ENCODE measurements around the gene SURF6. TPM values are rescaled to one million over a fixed set of nuclear protein-coding genes. Genes with fewer than 3 reads are reported as not detected.
"Not testable (repeated sequence)": the region's sequence is repeated elsewhere in the genome, so short reads cannot be mapped to it uniquely, and the experiment has no call there.

Gene SURF6
- total RNA-seq, 2 experiments from 2014 or later = 20.1 to 21.4 TPM

- POLR2A ChIA-PET; CTCF ChIA-PET; H3K4me3 Mint-ChIP-seq; ATAC-seq; H3K27me3 Mint-ChIP-seq (ENCODE audit: low read depth); H3K27ac Mint-ChIP-seq; H3K4me1 Mint-ChIP-seq (ENCODE audit: low read depth); DNase-seq; H3K9me3 Mint-ChIP-seq (ENCODE audit: insufficient read depth): not testable (repeated sequence)
- peaks cover 20% of the 10 kb centered on the region for H3K36me3 Mint-ChIP-seq (ENCODE audit: low read depth)
These were observed 9.0 kb downstream of the SURF6 start for GRCh38 chr9:133327021-133327420.

- Mint-ChIP-seq H3K27ac (no peak overlapping the region), H3K4me3 (no peak overlapping the region), H3K36me3 (ENCODE audit: low read depth) (peaks cover 3% of the 10 kb centered on the region), H3K4me1 (ENCODE audit: low read depth) (no peaks in the 10 kb centered on the region), H3K27me3 (ENCODE audit: low read depth) (no peaks in the 10 kb centered on the region), H3K9me3 (ENCODE audit: insufficient read depth) (no peaks in the 10 kb centered on the region)
- ATAC-seq (no peak), DNase-seq (no peak)
- CTCF ChIA-PET = interaction anchor here (1.6 kb wide), 1 partner anchor 138 kb away, joined by 3 read pairs; no protein-coding TSS in a partner anchor
- POLR2A ChIA-PET = no interaction called here
These were observed 11.8 kb downstream of the SURF6 start for GRCh38 chr9:133323991-133324703.

GRCh38 chr9:133323211-133323610 lies 12.8 kb downstream of the SURF6 start:
- ATAC-seq (no peak), DNase-seq (no peak)
- no peak overlapping the region for H3K4me3 Mint-ChIP-seq
- ChIA-PET CTCF (interaction anchor here (1.6 kb wide), 1 partner anchor 137 kb away, joined by 3 read pairs; no protein-coding TSS in a partner anchor), POLR2A (no interaction called here)
- H3K36me3 Mint-ChIP-seq (ENCODE audit: low read depth) = no peaks in the 10 kb centered on the region
- H3K4me1 Mint-ChIP-seq (ENCODE audit: low read depth) = no peaks in the 10 kb centered on the region
- H3K27me3 Mint-ChIP-seq (ENCODE audit: low read depth) = no peaks in the 10 kb centered on the region
- H3K27ac Mint-ChIP-seq = no peak overlapping the region
- H3K9me3 Mint-ChIP-seq (ENCODE audit: insufficient read depth) = no peaks in the 10 kb centered on the region

- no peaks in the 10 kb centered on the region for H3K4me1 Mint-ChIP-seq (ENCODE audit: low read depth)
- DNase-seq (no peak), ATAC-seq (no peak)
- no peak overlapping the region for H3K27ac Mint-ChIP-seq
- CTCF ChIA-PET = no interaction called here
- H3K27me3 Mint-ChIP-seq (ENCODE audit: low read depth) = no peaks in the 10 kb centered on the region
- H3K9me3 Mint-ChIP-seq (ENCODE audit: insufficient read depth) = no peaks in the 10 kb centered on the region
- POLR2A ChIA-PET = no interaction called here
- no peaks in the 10 kb centered on the region for H3K36me3 Mint-ChIP-seq (ENCODE audit: low read depth)
- H3K4me3 Mint-ChIP-seq = no peak overlapping the region
These were observed 13.3 kb downstream of the SURF6 start for GRCh38 chr9:133322701-133323100.

- CTCF ChIA-PET = no interaction called here
- Mint-ChIP-seq H3K27ac (no peak overlapping the region), H3K36me3 (ENCODE audit: low read depth) (no peaks in the 10 kb centered on the region), H3K4me1 (ENCODE audit: low read depth) (no peaks in the 10 kb centered on the region), H3K9me3 (ENCODE audit: insufficient read depth) (no peaks in the 10 kb centered on the region), H3K27me3 (ENCODE audit: low read depth) (peaks cover 2% of the 10 kb centered on the region), H3K4me3 (no peak overlapping the region)
- ATAC-seq (no peak), DNase-seq (no peak)
- POLR2A ChIA-PET = no interaction called here
These were observed 14.5 kb downstream of the SURF6 start for GRCh38 chr9:133321411-133321935.

GRCh38 chr9:133320421-133320881 lies 15.5 kb downstream of the SURF6 start:
- no peaks in the 10 kb centered on the region for H3K4me1 Mint-ChIP-seq (ENCODE audit: low read depth)
- DNase-seq (no peak), ATAC-seq (no peak)
- H3K27ac Mint-ChIP-seq = no peak overlapping the region
- CTCF ChIA-PET = no interaction called here
- H3K36me3 Mint-ChIP-seq (ENCODE audit: low read depth) = no peaks in the 10 kb centered on the region
- no peaks in the 10 kb centered on the region for H3K9me3 Mint-ChIP-seq (ENCODE audit: insufficient read depth)
- H3K4me3 Mint-ChIP-seq = no peak overlapping the region
- POLR2A ChIA-PET = no interaction called here
- peaks cover 5% of the 10 kb centered on the region for H3K27me3 Mint-ChIP-seq (ENCODE audit: low read depth)

GRCh38 chr9:133317551-133317950 lies 18.4 kb downstream of the SURF6 start:
- DNase-seq; H3K9me3 Mint-ChIP-seq (ENCODE audit: insufficient read depth); ATAC-seq; H3K36me3 Mint-ChIP-seq (ENCODE audit: low read depth); H3K4me3 Mint-ChIP-seq; POLR2A ChIA-PET; H3K27ac Mint-ChIP-seq; H3K27me3 Mint-ChIP-seq (ENCODE audit: low read depth); H3K4me1 Mint-ChIP-seq (ENCODE audit: low read depth): not testable (repeated sequence)
- CTCF ChIA-PET = interaction anchor here (1.4 kb wide), 1 partner anchor 12 kb away, joined by 4 read pairs; no protein-coding TSS in a partner anchor

- no peak overlapping the region for H3K27ac Mint-ChIP-seq
- no peak for ATAC-seq
- CTCF ChIA-PET = no interaction called here
- POLR2A ChIA-PET = no interaction called here
- H3K4me3 Mint-ChIP-seq = no peak overlapping the region
- H3K27me3 Mint-ChIP-seq (ENCODE audit: low read depth) = peaks cover 5% of the 10 kb centered on the region
- DNase-seq = no peak
- no peaks in the 10 kb centered on the region for H3K36me3 Mint-ChIP-seq (ENCODE audit: low read depth)
- no peaks in the 10 kb centered on the region for H3K4me1 Mint-ChIP-seq (ENCODE audit: low read depth)
- no peaks in the 10 kb centered on the region for H3K9me3 Mint-ChIP-seq (ENCODE audit: insufficient read depth)
These were observed 20.0 kb downstream of the SURF6 start for GRCh38 chr9:133315997-133316396.

GRCh38 chr9:133309608-133310007 lies 26.4 kb downstream of the SURF6 start:
- DNase-seq = no peak
- Mint-ChIP-seq H3K4me3 (no peak overlapping the region), H3K9me3 (ENCODE audit: insufficient read depth) (no peaks in the 10 kb centered on the region), H3K4me1 (ENCODE audit: low read depth) (no peaks in the 10 kb centered on the region), H3K27ac (no peak overlapping the region), H3K27me3 (ENCODE audit: low read depth) (peaks cover 5% of the 10 kb centered on the region), H3K36me3 (ENCODE audit: low read depth) (no peaks in the 10 kb centered on the region)
- ChIA-PET POLR2A (interaction anchor here (0.6 kb wide), 1 partner anchor 43 kb away, joined by 3 read pairs; no protein-coding TSS in a partner anchor), CTCF (no interaction called here)
- no peak for ATAC-seq

GRCh38 chr9:133307301-133307700 lies 28.7 kb downstream of the SURF6 start:
- POLR2A ChIA-PET = no interaction called here
- H3K4me3 Mint-ChIP-seq = no peak overlapping the region
- ATAC-seq (no peak), DNase-seq (peak; percentile 9)
- H3K4me1 Mint-ChIP-seq (ENCODE audit: low read depth) = no peaks in the 10 kb centered on the region
- H3K36me3 Mint-ChIP-seq (ENCODE audit: low read depth) = no peaks in the 10 kb centered on the region
- peaks cover 5% of the 10 kb centered on the region for H3K27me3 Mint-ChIP-seq (ENCODE audit: low read depth)
- no peaks in the 10 kb centered on the region for H3K9me3 Mint-ChIP-seq (ENCODE audit: insufficient read depth)
- CTCF ChIA-PET = no interaction called here
- no peak overlapping the region for H3K27ac Mint-ChIP-seq

- Mint-ChIP-seq H3K4me1 (ENCODE audit: low read depth) (no peaks in the 10 kb centered on the region), H3K27ac (no peak overlapping the region), H3K4me3 (no peak overlapping the region), H3K9me3 (ENCODE audit: insufficient read depth) (no peaks in the 10 kb centered on the region), H3K36me3 (ENCODE audit: low read depth) (no peaks in the 10 kb centered on the region), H3K27me3 (ENCODE audit: low read depth) (peaks cover 5% of the 10 kb centered on the region)
- DNase-seq (peak; percentile 12), ATAC-seq (no peak)
- ChIA-PET CTCF (no interaction called here), POLR2A (no interaction called here)
These were observed 29.5 kb downstream of the SURF6 start for GRCh38 chr9:133306242-133307204.

- Mint-ChIP-seq H3K9me3 (ENCODE audit: insufficient read depth) (no peaks in the 10 kb centered on the region), H3K27me3 (ENCODE audit: low read depth) (peaks cover 5% of the 10 kb centered on the region), H3K36me3 (ENCODE audit: low read depth) (no peaks in the 10 kb centered on the region), H3K4me3 (no peak overlapping the region), H3K4me1 (ENCODE audit: low read depth) (no peaks in the 10 kb centered on the region), H3K27ac (no peak overlapping the region)
- ChIA-PET POLR2A (no interaction called here), CTCF (no interaction called here)
- no peak for ATAC-seq
- peak; percentile 9 for DNase-seq
These were observed 30.3 kb downstream of the SURF6 start for GRCh38 chr9:133305731-133306130.

Data from activated CD8-positive, alpha-beta T cell treated with anti-CD3 and anti-CD28 coated beads, Interleukin-2, amount 10 ng/mL, durations not matched to agents 7 days and 5 days (primary cell).